NT2/D1 (cell line): Measurements from ENCODE around the gene TEX52.

Experiments
- SUZ12 ChIP-seq: IDR thresholded peaks from 2 replicates; pipeline ENCODE4 v1.6.1; 2011; ENCODE audit not compliant: insufficient read length, insufficient read depth; ENCODE audit errors: extremely low read depth
- ZNF274 ChIP-seq: IDR thresholded peaks from 2 replicates; pipeline ENCODE4 v1.6.1; 2011; ENCODE audit warnings: mild to moderate bottlenecking, low read depth, low read length

GRCh38 chr12:2829275-2829674 lies 27.6 kb downstream of the TEX52 start:
- TF ChIP-seq SUZ12, result no peak
- no peak for TF ChIP-seq ZNF274
